WERI-Rb-1 (cell line): Measurements from ENCODE around the gene EPG5.
"Not testable (repeated sequence)": the region's sequence is repeated elsewhere in the genome, so short reads cannot be mapped to it uniquely, and the experiment has no call there.

Experiments used
- DNase-seq: peaks from one replicate; pipeline ENCODE4 v3.0.0-alpha.2; 2020
- H3K27ac ChIP-seq: fragments of 250-450 bp; sonication (Bioruptor Pico); 2 replicates; pipeline ENCODE4 v1.5.1; 2020; ENCODE audit warnings: mild to moderate bottlenecking, moderate library complexity
- H3K27me3 ChIP-seq: fragments of 250-450 bp; sonication (Bioruptor Pico); 2 replicates; pipeline ENCODE4 v1.5.1; 2021; ENCODE audit warnings: mild to moderate bottlenecking, low read depth, moderate library complexity; ENCODE audit not compliant: insufficient read depth, severe bottlenecking
- H3K36me3 ChIP-seq: fragments of 250-450 bp; sonication (Bioruptor Pico); 2 replicates; pipeline ENCODE4 v1.5.1; 2020; ENCODE audit warnings: mild to moderate bottlenecking, moderate library complexity
- H3K4me3 ChIP-seq: 2 replicates; pipeline ENCODE4 v1.5.1; 2011; ENCODE audit warnings: low read depth, mild to moderate bottlenecking, control low read depth, low read length
- H3K9me3 ChIP-seq: fragments of 250-450 bp; sonication (Bioruptor Pico); 2 replicates; pipeline ENCODE4 v1.5.1; 2021; ENCODE audit warnings: mild to moderate bottlenecking, moderate library complexity; ENCODE audit not compliant: severe bottlenecking
- TF ChIP-seq, protein P1 (sequence below): IDR thresholded peaks from 2 replicates; pipeline ENCODE4 v1.5.1; 2011; ENCODE audit warnings: low read depth, mild to moderate bottlenecking, control low read depth, inconsistent platforms, low read length

Gene EPG5

DNA sequence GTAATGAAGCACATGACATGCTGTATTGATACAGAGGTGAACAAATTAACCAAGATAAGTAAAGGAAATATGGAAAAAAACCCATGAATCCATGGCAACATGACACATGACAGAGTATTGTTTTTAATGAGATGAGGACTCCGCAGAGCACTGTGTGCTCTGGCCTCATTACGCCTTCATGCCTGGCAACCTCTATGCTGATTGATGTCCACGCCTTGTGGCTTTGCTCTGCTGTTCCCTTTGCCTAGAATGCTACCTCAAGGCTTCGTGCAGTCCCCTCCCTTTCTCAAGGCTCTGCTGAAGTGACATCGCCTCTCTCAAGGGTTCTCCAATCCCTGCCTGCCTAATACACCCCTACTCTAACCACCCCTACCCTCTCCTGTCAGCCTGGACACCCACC, 133.3 kb downstream of the EPG5 start:
- Histone ChIP-seq H3K36me3 (no peaks in the 10 kb centered on the region), H3K27me3 (peaks cover 92% of the 10 kb centered on the region), H3K9me3 (peaks cover 8% of the 10 kb centered on the region), H3K4me3 (no peak overlapping the region), H3K27ac (no peak overlapping the region)
- no peak for DNase-seq
- TF ChIP-seq, protein P1, sequence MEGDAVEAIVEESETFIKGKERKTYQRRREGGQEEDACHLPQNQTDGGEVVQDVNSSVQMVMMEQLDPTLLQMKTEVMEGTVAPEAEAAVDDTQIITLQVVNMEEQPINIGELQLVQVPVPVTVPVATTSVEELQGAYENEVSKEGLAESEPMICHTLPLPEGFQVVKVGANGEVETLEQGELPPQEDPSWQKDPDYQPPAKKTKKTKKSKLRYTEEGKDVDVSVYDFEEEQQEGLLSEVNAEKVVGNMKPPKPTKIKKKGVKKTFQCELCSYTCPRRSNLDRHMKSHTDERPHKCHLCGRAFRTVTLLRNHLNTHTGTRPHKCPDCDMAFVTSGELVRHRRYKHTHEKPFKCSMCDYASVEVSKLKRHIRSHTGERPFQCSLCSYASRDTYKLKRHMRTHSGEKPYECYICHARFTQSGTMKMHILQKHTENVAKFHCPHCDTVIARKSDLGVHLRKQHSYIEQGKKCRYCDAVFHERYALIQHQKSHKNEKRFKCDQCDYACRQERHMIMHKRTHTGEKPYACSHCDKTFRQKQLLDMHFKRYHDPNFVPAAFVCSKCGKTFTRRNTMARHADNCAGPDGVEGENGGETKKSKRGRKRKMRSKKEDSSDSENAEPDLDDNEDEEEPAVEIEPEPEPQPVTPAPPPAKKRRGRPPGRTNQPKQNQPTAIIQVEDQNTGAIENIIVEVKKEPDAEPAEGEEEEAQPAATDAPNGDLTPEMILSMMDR, result no peak

DNA sequence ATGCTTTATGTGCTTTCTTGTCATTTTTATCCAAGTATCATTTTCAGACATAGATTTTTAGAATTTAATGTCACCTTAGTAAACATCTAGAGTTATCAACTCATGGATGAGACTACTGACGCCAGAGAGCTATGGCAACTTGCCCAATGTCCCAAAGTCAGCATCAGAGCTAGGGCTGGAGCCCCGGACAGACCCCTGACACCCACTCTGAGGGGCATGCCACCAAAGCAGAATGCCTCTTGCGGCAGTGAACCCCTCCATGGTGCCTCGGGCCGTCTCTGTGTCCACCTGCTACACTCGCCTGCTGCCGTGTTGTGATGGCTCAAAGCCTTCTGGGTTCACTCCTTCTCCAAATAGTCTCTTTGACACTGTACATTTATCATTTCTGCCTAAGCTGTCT, 136.2 kb downstream of the EPG5 start:
- TF ChIP-seq, protein P1, result no peak
- H3K9me3 ChIP-seq, result peaks cover 3% of the 10 kb centered on the region
- H3K27me3 ChIP-seq, result peaks cover 92% of the 10 kb centered on the region
- no peaks in the 10 kb centered on the region for H3K36me3 ChIP-seq
- H3K27ac ChIP-seq, result no peak overlapping the region
- H3K4me3 ChIP-seq, result no peak overlapping the region
- no peak for DNase-seq

DNA sequence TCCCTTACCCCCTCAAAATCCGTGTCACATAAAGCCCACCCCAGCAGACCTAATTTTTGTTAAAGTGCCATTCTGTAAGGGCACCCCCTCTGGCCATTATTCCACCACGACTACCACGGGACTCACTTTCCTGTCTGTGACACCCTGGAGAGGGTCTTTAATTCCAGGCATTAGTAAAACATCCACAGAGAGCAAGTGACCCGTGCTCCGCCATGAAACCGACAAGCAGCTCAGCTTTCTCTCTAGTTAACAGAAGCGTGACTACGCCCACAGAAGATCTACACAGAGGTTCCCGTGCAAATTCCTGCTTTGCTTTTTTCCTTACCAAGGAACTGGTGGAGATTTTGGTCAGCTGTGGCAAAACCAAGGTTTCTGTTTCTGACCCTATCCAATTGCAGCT, 137.3 kb downstream of the EPG5 start:
- H3K4me3 ChIP-seq, result no peak overlapping the region
- H3K27ac ChIP-seq, result no peak overlapping the region
- peaks cover 3% of the 10 kb centered on the region for H3K9me3 ChIP-seq
- TF ChIP-seq, protein P1, result no peak
- no peak for DNase-seq
- H3K36me3 ChIP-seq, result no peaks in the 10 kb centered on the region
- H3K27me3 ChIP-seq, result peaks cover 90% of the 10 kb centered on the region

DNA sequence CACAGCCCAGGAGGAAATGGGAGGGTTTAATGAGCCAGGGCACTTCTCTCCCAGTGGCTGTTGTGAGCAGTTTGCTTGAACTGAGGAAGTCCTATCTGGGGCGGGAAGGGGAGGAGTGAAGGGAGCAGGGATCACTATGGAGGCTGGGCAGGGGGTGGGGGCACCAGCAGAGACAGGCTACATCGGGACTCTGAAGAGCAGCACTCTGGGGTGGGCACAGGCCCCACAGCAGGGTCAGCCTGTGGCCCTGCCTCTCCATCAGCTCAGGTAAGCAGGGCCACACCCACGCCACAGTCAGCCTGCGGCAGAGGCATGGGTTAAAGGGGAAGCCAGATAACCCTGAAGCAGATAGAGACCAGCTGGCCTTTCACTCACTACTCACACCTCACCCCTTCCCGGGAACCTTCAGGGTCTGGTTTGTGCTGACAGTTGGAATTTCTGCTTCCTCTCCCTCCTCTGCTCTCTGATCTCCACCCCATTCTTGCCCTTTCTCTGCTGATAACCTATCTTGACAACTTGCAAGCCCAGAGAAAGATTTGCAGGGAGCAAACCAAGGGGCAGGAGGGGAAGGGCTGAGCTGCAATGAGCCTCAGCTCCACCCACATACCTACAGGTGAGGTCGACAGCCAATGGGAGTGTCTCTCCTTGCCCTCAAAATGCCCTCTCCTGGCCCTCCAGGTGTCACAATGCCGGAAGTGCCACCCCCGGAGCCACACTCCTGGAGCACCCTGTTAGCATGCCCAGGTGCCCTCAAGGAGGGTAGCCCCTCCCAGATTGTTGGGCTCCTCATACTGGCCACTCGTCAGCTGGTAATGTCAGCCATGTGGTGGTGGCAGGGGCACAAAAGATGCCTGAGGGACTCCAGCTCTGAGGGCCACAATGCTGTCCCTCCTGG, 138.0 kb downstream of the EPG5 start:
- Histone ChIP-seq H3K36me3 (no peaks in the 10 kb centered on the region), H3K4me3 (no peak overlapping the region), H3K27me3 (peaks cover 91% of the 10 kb centered on the region), H3K27ac (no peak overlapping the region), H3K9me3 (peaks cover 2% of the 10 kb centered on the region)
- TF ChIP-seq, protein P1, result no peak
- no peak for DNase-seq

DNA sequence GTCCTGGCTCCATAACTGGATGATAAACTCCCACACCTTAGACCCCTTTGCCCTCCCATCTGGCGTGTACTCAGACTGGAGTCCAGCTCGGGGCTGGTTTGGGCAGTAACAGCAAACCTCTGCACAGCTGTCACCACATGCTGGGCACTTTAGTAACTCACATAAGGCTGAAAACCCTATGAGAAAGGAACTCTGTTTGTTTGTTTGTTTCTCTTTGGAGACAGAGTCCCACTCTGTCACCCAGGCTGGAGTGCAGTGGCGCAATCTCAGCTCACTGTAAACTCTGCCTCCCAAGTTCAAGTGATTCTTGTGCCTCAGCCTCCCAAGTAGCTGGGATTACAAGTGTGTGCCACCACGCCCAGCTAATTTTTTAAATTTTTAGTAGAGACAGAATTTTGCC, 140.4 kb downstream of the EPG5 start:
- H3K36me3 ChIP-seq, H3K9me3 ChIP-seq, DNase-seq, H3K4me3 ChIP-seq, H3K27ac ChIP-seq: not testable (repeated sequence)
- H3K27me3 ChIP-seq, result peaks cover 91% of the 10 kb centered on the region

DNA sequence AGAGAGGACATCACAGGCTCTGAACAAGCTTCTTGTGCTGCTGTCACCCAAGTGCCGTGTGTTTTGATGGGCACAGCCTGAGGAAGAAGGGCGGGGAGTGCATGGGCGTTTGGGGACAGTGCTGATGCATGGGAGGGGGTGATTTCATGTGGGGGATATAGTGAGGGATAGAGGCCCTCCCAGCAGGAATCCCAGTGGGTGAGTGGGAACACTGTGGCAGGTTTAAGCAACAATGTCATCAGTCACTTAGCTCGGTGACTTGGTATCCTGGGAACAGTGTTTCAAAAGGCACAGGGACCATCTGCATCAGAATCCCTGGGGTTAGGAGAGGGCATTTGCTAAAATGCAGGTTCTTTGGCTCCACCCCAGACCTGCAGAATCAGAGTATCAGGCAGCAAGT, 141.0 kb downstream of the EPG5 start:
- no peak for DNase-seq
- Histone ChIP-seq H3K27me3 (peaks cover 90% of the 10 kb centered on the region), H3K4me3 (no peak overlapping the region), H3K27ac (no peak overlapping the region), H3K36me3 (no peaks in the 10 kb centered on the region), H3K9me3 (no peaks in the 10 kb centered on the region)
- TF ChIP-seq, protein P1, result no peak
